ENCODE measurements around the gene ARAP1.

Gene ARAP1

DNA sequence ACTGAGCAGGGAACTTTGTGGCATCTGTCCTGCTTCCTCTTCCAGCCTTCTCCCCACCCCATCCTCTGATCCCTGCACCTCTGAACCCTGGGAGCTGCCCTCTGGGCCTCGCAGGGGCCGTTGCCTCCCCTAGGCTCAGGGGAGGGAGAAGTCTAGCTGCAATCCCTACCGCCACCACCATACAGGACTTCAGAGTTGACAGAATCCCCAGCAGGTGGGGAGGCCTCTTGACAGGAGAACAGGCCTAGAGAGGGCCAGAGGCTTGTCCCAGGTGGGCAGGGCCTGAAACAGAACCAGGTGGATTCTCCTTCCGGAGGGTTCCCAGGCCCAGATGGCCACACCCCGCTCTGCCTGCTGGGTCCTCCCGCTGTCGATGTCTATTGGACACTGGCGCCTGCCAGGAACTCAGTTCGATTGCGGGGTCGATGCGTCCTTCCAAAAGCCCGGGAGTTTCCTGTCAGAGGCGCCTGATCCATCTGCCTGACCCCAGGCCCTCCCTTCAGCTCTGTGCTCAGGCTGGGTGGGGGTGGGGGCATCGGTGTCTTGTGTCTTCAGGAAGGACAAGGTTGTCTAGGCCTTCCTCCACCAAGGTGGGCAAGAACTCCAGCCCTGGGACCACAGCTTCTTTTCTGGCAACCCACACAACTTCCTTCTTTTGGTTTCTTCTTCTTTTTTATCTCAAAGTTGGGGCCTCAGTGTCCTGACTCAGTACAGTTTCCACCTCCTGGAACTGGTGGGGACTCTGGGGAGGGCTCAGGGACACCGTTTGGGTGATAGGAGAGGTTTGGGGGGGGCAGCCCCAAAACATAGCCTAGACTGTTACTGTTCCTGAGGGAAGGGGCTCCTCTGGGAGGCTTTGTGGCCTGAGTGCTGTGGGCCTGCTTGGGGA lies 35.3 kb upstream of the ARAP1 start:
- no peaks in the 10 kb centered on the region for H3K27me3 ChIP-seq (ENCODE audit: control insufficient read depth, insufficient read depth, low read length, poor library complexity, severe bottlenecking)
- no peaks in the 10 kb centered on the region for H3K36me3 ChIP-seq (ENCODE audit: control insufficient read depth, insufficient read depth, low read length)
- WGBS, 2 experiments, result 63 to 68% methylated on average over 16 of the region's 16 CpGs
- no peaks in the 10 kb centered on the region for H3K9me3 ChIP-seq (ENCODE audit: control insufficient read depth, low read length)
- H3K27ac ChIP-seq (ENCODE audit: insufficient read depth, low read depth, low read length, poor library complexity, severe bottlenecking), result no peak overlapping the region
- H3K4me3 ChIP-seq (ENCODE audit: insufficient read depth, low read depth, low read length), result no peak overlapping the region
- peaks cover 14% of the 10 kb centered on the region for H3K4me1 ChIP-seq (ENCODE audit: control insufficient read depth, insufficient read depth, low read length)

DNA sequence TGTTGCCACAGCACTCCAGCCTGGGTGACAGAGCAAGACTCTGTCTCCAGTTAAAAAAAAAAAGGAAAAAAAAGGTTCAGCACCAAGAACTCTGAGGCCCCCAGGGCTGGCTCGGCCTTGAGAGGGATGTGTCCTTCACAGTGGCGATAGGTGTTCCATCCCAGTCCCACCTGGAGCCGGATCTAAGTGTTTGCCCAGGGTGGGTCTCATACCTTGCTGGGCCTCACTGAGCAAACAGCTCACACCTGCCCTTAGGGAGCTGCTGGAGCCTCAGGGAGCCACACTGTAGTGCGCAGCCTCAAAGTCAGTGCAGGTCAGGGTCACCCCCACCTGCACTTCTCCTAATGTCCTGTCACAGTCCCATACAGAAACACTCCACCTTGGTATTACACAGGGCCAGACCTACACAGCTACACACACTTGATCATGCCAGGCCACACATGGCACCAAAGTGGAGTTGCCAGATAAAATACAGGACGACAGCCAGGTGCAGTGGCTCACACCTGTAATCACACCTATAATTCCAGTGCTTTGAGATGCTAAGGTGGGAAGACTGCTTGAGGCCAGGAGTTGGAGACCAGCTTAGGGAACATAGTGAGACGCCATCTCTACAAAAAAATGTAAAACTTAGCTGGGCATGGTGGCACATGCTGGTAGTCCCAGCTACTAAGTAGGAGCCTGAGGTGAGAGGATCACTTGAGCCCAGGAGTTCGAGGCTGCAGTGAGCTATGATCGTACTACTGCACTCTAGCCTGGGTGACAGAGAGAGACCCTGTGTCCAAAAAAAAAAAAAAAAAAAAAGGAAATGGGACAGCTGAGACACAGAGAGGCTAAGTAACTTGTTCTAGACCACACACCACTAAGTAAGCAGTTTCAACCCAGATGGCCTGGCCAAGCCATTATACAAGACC lies 34.4 kb upstream of the ARAP1 start:
- Histone ChIP-seq H3K27me3 (ENCODE audit: control insufficient read depth, insufficient read depth, low read length, poor library complexity, severe bottlenecking) (peaks cover 4% of the 10 kb centered on the region), H3K36me3 (ENCODE audit: control insufficient read depth, insufficient read depth, low read length) (no peaks in the 10 kb centered on the region), H3K9me3 (ENCODE audit: control insufficient read depth, low read length) (no peaks in the 10 kb centered on the region), H3K4me1 (ENCODE audit: control insufficient read depth, insufficient read depth, low read length) (peaks cover 21% of the 10 kb centered on the region), H3K4me3 (ENCODE audit: insufficient read depth, low read depth, low read length) (no peak overlapping the region), H3K27ac (ENCODE audit: insufficient read depth, low read depth, low read length, poor library complexity, severe bottlenecking) (no peak overlapping the region)
- 93 to 94% methylated on average over 8 of the region's 8 CpGs for WGBS, 2 experiments

DNA sequence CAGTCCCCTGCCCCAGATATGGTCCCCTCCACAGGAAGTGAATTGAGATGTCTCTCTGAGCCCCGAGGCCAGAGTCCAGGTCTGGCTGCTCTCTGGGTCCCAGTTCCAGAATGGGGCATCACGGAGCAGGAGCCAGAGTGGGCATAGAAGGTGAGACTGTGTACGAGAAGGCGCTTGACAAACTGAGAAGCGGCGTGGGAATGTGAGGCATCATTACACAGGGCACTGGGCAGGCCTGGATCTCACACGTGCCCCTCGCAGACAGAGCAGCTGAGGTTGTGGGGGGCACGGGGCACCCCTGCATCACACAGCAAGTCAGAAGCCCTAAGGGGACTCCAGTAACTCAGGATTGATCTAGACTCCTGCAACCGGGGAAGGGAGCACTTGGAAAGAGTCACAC lies 32.5 kb upstream of the ARAP1 start:
- H3K9me3 ChIP-seq (ENCODE audit: control insufficient read depth, low read length), result no peaks in the 10 kb centered on the region
- peaks cover 18% of the 10 kb centered on the region for H3K27me3 ChIP-seq (ENCODE audit: control insufficient read depth, insufficient read depth, low read length, poor library complexity, severe bottlenecking)
- no peak overlapping the region for H3K4me3 ChIP-seq (ENCODE audit: insufficient read depth, low read depth, low read length)
- H3K27ac ChIP-seq (ENCODE audit: insufficient read depth, low read depth, low read length, poor library complexity, severe bottlenecking), result no peak overlapping the region
- 89 to 91% methylated on average over 10 of the region's 10 CpGs for WGBS, 2 experiments
- peaks cover 21% of the 10 kb centered on the region for H3K4me1 ChIP-seq (ENCODE audit: control insufficient read depth, insufficient read depth, low read length)
- no peaks in the 10 kb centered on the region for H3K36me3 ChIP-seq (ENCODE audit: control insufficient read depth, insufficient read depth, low read length)

DNA sequence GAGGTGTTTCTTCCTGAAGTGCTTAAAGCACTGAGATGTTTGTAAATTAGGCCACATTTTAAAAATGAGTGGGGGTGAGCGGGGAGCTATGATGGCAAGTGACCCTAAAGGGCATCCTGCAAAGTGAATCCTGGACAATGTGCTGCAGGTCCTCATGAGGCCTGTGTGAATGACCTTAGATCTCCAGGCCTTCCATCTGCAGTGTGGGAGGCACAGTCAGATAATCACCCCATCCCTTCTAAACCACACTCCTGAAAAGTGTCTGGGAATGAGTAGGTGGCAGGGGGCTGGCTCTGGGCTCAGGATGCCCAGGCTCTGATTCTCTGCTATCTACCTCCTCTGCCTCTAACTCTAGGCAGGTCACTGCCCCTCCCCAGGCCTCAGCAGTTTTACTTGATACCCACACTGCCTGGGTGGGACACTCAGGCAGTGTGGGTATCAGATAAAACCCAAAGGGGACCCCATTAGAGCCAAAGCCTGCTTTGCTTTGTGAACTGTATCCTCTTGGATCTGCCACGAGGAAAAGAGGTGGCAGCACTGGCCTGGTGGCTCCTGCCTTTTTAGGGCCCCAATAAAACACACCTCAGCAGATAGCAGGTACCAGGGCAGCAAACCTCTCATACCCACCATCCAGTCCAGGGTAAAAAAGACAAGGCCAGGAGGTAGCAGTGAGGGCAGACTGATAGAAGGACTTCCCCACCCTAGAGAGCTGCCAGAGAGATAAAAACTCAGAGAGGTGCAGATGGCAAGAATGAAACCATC lies 31.1 kb upstream of the ARAP1 start:
- H3K27me3 ChIP-seq (ENCODE audit: control insufficient read depth, insufficient read depth, low read length, poor library complexity, severe bottlenecking), result peaks cover 18% of the 10 kb centered on the region
- no peak overlapping the region for H3K4me3 ChIP-seq (ENCODE audit: insufficient read depth, low read depth, low read length)
- no peaks in the 10 kb centered on the region for H3K9me3 ChIP-seq (ENCODE audit: control insufficient read depth, low read length)
- 83 to 85% methylated on average over 2 of the region's 2 CpGs for WGBS, 2 experiments
- H3K36me3 ChIP-seq (ENCODE audit: control insufficient read depth, insufficient read depth, low read length), result no peaks in the 10 kb centered on the region
- peaks cover 21% of the 10 kb centered on the region for H3K4me1 ChIP-seq (ENCODE audit: control insufficient read depth, insufficient read depth, low read length)
- H3K27ac ChIP-seq (ENCODE audit: insufficient read depth, low read depth, low read length, poor library complexity, severe bottlenecking), result no peak overlapping the region

DNA sequence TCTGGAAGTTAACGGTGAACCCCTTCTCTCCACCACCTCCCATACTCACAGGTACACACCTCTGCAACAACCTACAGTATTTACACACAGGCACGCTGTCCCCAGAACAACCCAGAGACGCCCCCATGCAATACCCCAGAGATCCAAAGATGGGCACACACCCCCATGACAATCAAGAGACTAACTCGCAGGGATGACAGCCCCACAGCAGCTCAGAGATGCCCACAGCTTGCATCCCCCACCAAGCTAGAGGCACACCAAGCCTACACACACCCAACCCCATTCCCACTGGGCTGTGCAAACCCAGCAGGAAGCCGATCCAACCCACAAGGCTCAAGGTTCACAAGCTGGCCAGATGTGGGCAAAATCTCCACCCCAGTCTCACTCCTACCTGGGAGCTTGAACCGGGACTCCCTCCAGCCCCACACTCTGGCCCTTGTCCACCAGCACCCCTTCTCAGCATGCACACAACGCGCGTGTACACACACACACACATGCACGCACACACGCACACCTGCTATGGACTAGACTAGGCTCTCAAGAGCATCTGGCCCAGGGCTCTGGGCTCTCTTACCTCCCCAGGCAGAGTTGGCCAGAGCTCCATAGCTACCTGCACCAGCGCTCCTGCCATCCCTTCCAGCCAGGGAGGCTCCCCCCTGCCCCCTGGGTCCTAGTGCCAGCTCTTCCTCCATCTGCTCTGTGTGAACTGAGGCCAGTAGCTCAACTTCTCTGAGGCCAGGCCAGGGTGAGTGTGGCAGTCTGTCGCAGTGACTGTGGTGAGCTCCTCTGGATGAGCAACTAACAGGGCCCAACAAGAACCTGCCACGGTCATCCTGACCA lies 30.1 kb upstream of the ARAP1 start:
- H3K27ac ChIP-seq (ENCODE audit: insufficient read depth, low read depth, low read length, poor library complexity, severe bottlenecking), result no peak overlapping the region
- H3K9me3 ChIP-seq (ENCODE audit: control insufficient read depth, low read length), result no peaks in the 10 kb centered on the region
- H3K4me1 ChIP-seq (ENCODE audit: control insufficient read depth, insufficient read depth, low read length), result peaks cover 18% of the 10 kb centered on the region
- peaks cover 18% of the 10 kb centered on the region for H3K27me3 ChIP-seq (ENCODE audit: control insufficient read depth, insufficient read depth, low read length, poor library complexity, severe bottlenecking)
- H3K4me3 ChIP-seq (ENCODE audit: insufficient read depth, low read depth, low read length), result peak overlapping the region; percentile 49
- 21 to 26% methylated on average over 14 of the region's 14 CpGs for WGBS, 2 experiments
- H3K36me3 ChIP-seq (ENCODE audit: control insufficient read depth, insufficient read depth, low read length), result no peaks in the 10 kb centered on the region

DNA sequence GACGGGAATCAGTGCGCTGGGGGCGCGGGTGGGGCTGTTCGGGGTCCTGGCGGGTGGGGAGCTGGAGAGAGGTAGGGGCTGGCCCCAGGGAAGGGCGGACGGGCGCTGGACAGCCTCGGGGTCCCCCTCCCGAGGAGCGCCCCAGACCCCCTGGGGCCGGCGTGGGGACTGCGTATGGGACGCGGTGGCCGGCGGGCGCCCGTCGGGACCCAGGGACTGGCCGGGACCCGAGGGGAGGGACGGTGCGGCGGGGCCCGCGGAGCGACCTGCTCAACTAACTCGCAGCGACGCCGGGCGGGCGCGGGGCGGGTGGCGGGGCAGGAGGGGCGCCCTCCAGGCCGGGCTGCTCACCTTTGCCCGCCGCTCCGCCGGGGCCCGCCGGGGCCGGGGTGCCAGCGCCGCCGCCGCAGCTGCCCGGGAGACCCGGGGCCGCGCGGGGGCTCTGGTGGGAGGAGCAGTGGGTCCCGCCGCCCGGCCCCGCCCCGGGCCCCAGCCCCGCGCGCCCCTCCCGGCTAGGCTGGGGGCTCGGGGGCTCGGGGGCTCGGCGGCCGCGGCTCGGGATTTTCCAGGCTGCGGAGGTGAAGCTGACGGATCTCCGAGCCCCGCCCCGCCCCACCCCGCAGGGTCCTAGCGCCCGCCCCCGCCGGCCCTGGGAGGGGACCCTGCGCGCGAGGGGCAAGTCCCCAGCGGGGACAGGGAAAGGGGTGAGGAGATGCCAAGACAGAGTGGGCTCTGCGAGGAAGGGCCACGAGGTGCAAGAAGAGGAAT lies 29.3 kb upstream of the ARAP1 start:
- WGBS, 2 experiments, result 1% methylated on average over 89 of the region's 89 CpGs
- peaks cover 18% of the 10 kb centered on the region for H3K27me3 ChIP-seq (ENCODE audit: control insufficient read depth, insufficient read depth, low read length, poor library complexity, severe bottlenecking)
- no peaks in the 10 kb centered on the region for H3K9me3 ChIP-seq (ENCODE audit: control insufficient read depth, low read length)
- H3K36me3 ChIP-seq (ENCODE audit: control insufficient read depth, insufficient read depth, low read length), result no peaks in the 10 kb centered on the region
- H3K4me3 ChIP-seq (ENCODE audit: insufficient read depth, low read depth, low read length), result peak overlapping the region; percentile 49
- H3K4me1 ChIP-seq (ENCODE audit: control insufficient read depth, insufficient read depth, low read length), result peaks cover 13% of the 10 kb centered on the region
- H3K27ac ChIP-seq (ENCODE audit: insufficient read depth, low read depth, low read length, poor library complexity, severe bottlenecking), result no peak overlapping the region

DNA sequence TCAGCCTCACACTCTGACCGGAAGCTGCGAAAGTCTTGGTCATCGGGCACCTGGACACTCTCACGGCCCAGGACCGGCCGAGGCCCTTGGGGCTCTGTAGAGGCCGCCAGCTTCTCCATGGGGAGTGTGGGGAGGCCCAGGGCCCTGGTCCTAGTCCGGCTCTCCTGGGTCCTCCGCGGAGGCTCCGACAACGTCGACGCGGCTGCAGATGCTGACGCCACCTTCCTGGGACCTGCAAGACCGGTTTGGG lies 28.8 kb upstream of the ARAP1 start:
- Histone ChIP-seq H3K9me3 (ENCODE audit: control insufficient read depth, low read length) (no peaks in the 10 kb centered on the region), H3K27me3 (ENCODE audit: control insufficient read depth, insufficient read depth, low read length, poor library complexity, severe bottlenecking) (peaks cover 18% of the 10 kb centered on the region), H3K4me1 (ENCODE audit: control insufficient read depth, insufficient read depth, low read length) (peaks cover 13% of the 10 kb centered on the region), H3K4me3 (ENCODE audit: insufficient read depth, low read depth, low read length) (peak overlapping the region; percentile 49), H3K27ac (ENCODE audit: insufficient read depth, low read depth, low read length, poor library complexity, severe bottlenecking) (no peak overlapping the region), H3K36me3 (ENCODE audit: control insufficient read depth, insufficient read depth, low read length) (no peaks in the 10 kb centered on the region)
- 20 to 21% methylated on average over 17 of the region's 17 CpGs for WGBS, 2 experiments

DNA sequence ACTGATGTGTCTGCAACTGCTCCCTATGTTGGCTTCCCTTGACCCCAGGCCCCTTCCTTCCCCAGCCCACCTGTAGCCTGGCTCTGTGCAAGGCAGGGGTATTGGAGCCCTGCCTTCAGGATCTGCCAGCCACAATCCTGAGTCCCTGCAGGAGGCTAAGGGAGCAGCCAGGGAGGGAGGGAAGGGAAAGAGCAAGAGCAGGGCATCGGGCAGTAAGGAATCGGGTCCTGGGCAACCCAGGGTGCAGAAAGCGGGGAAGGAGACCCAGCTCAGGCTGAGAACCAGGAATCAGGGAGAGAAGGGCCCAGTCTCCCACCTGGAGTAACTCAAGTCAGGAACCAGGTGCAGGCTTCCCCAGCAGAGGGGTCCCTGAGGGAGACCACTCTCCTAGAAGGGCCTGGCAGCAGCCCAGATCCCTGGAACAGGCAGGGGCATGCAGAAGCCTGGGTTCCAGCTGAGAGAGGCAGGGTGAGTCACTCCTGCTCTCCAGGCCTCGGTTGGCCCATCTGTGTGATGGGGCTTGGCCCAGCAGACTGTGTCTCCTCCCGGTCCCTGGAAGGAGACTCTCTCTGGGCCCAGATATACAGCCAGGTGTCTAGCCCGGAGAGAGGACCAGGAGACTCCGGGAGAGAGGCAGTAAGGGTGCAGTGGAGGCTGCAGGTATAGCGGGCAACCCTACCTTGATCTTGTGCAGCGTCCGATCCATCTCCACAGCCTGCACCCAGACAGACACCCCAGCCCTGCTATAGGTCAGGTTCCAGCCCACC lies 28.3 kb upstream of the ARAP1 start:
- Histone ChIP-seq H3K27me3 (ENCODE audit: control insufficient read depth, insufficient read depth, low read length, poor library complexity, severe bottlenecking) (peaks cover 18% of the 10 kb centered on the region), H3K27ac (ENCODE audit: insufficient read depth, low read depth, low read length, poor library complexity, severe bottlenecking) (no peak overlapping the region), H3K9me3 (ENCODE audit: control insufficient read depth, low read length) (no peaks in the 10 kb centered on the region), H3K4me1 (ENCODE audit: control insufficient read depth, insufficient read depth, low read length) (peaks cover 13% of the 10 kb centered on the region), H3K36me3 (ENCODE audit: control insufficient read depth, insufficient read depth, low read length) (no peaks in the 10 kb centered on the region), H3K4me3 (ENCODE audit: insufficient read depth, low read depth, low read length) (peak overlapping the region; percentile 49)
- 82 to 83% methylated on average over 10 of the region's 10 CpGs for WGBS, 2 experiments

All from ectodermal cell (in vitro differentiated cells).